Parathyroid adenoma (tissue), 2 donors: ENCODE results near the gene HIC1.
A peak's percentile ranks its signal among the peaks of the same experiment; 100 is the strongest.

Experiments
- H2AFZ ChIP-seq: fragments of 300-600 bp; sonication (generic); one replicate; pipeline ENCODE4 v1.7.0; 2017; ENCODE audit warnings: antibody characterized with exemption, mild to moderate bottlenecking
- H3K27ac ChIP-seq: fragments of 300-600 bp; sonication (generic); one replicate; pipeline ENCODE4 v1.7.0; 2017
- H3K27me3 ChIP-seq: fragments of 300-600 bp; sonication (generic); one replicate; pipeline ENCODE4 v1.7.0; 2017; ENCODE audit warnings: low read length; ENCODE audit not compliant: control insufficient read depth, insufficient read depth
- H3K36me3 ChIP-seq: fragments of 300-600 bp; sonication (generic); one replicate; pipeline ENCODE4 v1.7.0; 2017; ENCODE audit warnings: low read length; ENCODE audit not compliant: control insufficient read depth, insufficient read depth
- H3K4me1 ChIP-seq: fragments of 300-600 bp; sonication (generic); one replicate; pipeline ENCODE4 v1.7.0; 2017; ENCODE audit warnings: control low read depth
- H3K4me2 ChIP-seq: fragments of 300-600 bp; sonication (generic); one replicate; pipeline ENCODE4 v1.7.0; 2017; ENCODE audit warnings: low read length
- H3K4me3 ChIP-seq: fragments of 300-600 bp; sonication (generic); one replicate; pipeline ENCODE4 v1.7.0; 2017; ENCODE audit warnings: low read depth, low read length
- H3K79me2 ChIP-seq: fragments of 300-600 bp; sonication (generic); one replicate; pipeline ENCODE4 v1.7.0; 2017; ENCODE audit warnings: control low read depth
- H3K9ac ChIP-seq: fragments of 300-600 bp; sonication (generic); one replicate; pipeline ENCODE4 v1.7.0; 2017; ENCODE audit warnings: mild to moderate bottlenecking
- H3K9me3 ChIP-seq: fragments of 300-600 bp; sonication (generic); one replicate; pipeline ENCODE4 v1.7.0; 2017; ENCODE audit warnings: low read length; ENCODE audit not compliant: control insufficient read depth
- CTCF ChIP-seq: fragments of 300-600 bp; sonication (generic); IDR thresholded peaks from one replicate; pipeline ENCODE4 v1.7.0; 2017; ENCODE audit warnings: antibody characterized with exemption, mild to moderate bottlenecking
- donor health status: primary hyperparathyroidism.

Gene HIC1

GRCh38 chr17:2040219-2040827, 14.6 kb upstream of the HIC1 start:
- no peak overlapping the region for H3K27ac ChIP-seq
- peaks cover under 1% of the 10 kb centered on the region for H3K79me2 ChIP-seq
- H3K4me1 ChIP-seq: peaks cover 8% of the 10 kb centered on the region
- H3K4me3 ChIP-seq: no peak overlapping the region
- no peak for TF ChIP-seq CTCF
- H3K36me3 ChIP-seq: no peaks in the 10 kb centered on the region
- no peak overlapping the region for H3K4me2 ChIP-seq
- no peaks in the 10 kb centered on the region for H3K9me3 ChIP-seq
- H3K27me3 ChIP-seq: no peaks in the 10 kb centered on the region
- H3K9ac ChIP-seq: no peak overlapping the region
- no peak overlapping the region for H2AFZ ChIP-seq

DNA sequence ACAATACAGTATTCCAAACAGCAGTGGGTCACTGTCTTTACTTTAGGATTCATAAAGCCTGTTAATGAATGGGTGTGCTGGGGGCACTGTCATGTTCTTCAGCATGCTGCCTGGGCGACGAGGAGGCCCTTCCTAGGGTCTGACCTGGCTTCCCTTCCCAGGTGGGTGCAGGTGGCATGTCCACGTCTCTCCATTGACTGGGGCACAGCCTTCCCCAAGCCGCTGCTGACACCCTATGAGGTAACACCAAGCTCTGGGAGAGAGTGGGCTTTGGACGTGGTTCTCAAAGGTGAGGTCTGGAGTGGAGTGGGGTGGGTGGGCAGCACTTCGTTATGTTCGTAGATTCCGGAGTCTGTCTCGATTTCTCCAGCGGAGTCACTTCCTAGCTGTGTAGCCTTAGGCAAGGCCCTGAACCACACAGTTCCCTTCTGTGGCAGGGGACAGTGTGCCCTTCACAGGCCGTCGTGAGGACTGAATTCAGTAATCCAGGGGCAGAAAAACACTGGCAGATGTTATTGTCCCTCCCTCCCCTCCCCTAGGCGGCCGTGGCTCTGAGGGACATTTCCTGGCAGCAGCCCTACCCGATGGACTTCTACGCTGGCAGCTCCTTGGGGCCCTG, 13.9 kb upstream of the HIC1 start:
- Histone ChIP-seq H3K4me3 (peak overlapping the region; percentile 91), H3K27ac (peak overlapping the region; percentile 88), H3K27me3 (no peaks in the 10 kb centered on the region), H3K4me2 (peak overlapping the region; percentile 99), H3K9ac (no peak overlapping the region), H3K36me3 (no peaks in the 10 kb centered on the region), H2AFZ (peak overlapping the region; percentile 87), H3K79me2 (peaks cover 4% of the 10 kb centered on the region), H3K4me1 (peaks cover 8% of the 10 kb centered on the region), H3K9me3 (no peaks in the 10 kb centered on the region)
- TF ChIP-seq CTCF: no peak

DNA sequence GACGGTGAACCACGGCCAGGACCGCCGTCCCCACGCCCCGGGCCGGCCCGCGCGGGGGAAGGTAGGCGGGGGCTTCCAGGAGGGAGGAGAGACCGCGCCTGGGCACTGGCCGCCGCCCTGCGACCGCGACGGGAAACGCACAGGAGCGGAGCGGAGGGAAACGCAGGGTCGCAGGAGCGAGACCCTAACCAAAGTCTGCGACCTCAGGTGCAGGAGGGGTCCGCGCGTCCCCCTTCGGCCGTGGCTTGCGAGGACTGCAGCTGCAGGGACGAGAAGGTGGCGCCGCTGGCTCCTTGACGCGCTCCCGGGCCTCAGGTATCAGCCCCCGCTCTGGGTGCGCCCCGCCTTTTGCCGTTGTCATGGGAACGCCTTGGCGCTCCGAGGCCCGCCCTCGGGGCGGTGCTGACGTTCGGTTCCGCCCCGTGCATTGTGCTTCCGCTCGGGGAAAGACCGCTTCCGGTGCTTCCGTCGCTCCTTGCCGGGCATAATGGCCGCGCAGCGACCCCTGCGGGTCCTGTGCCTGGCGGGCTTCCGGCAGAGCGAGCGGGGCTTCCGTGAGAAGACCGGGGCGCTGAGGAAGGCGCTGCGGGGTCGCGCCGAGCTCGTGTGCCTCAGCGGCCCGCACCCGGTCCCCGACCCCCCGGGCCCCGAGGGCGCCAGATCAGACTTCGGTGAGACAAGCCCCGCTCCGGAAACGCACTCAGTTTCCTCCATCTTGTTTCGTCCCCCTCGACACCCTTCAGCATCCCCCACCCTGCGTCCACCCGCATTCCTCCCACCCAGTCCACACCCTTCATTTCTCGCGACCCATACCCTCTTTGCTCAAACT, 13.1 kb upstream of the HIC1 start, which contains the start of gene OVCA2:
Gene OVCA2, plus strand, starts transcription at position 462 of the 829 bp plus-strand sequence. Its CDS starts 26 bp downstream, at position 488.
- Histone ChIP-seq H3K79me2 (peaks cover 4% of the 10 kb centered on the region), H2AFZ (peak within 1 kb of the TSS; percentile 87), H3K4me2 (peak within 1 kb of the TSS; percentile 99), H3K4me3 (peak within 1 kb of the TSS; percentile 91), H3K27ac (peak within 1 kb of the TSS; percentile 88), H3K9me3 (no peaks in the 10 kb centered on the region), H3K27me3 (no peaks in the 10 kb centered on the region), H3K9ac (peak within 1 kb of the TSS; percentile 61), H3K4me1 (peaks cover 8% of the 10 kb centered on the region), H3K36me3 (no peaks in the 10 kb centered on the region)
- peak; percentile 70 for TF ChIP-seq CTCF

GRCh38 chr17:2042390-2042847, 12.5 kb upstream of the HIC1 start:
- H3K9me3 ChIP-seq: no peaks in the 10 kb centered on the region
- no peaks in the 10 kb centered on the region for H3K36me3 ChIP-seq
- H2AFZ ChIP-seq: peak overlapping the region; percentile 87
- peak overlapping the region; percentile 99 for H3K4me2 ChIP-seq
- peak overlapping the region; percentile 88 for H3K27ac ChIP-seq
- no peaks in the 10 kb centered on the region for H3K27me3 ChIP-seq
- peaks cover 8% of the 10 kb centered on the region for H3K4me1 ChIP-seq
- H3K79me2 ChIP-seq: peaks cover 6% of the 10 kb centered on the region
- peak; percentile 7 for TF ChIP-seq CTCF
- H3K9ac ChIP-seq: peak overlapping the region; percentile 61
- H3K4me3 ChIP-seq: peak overlapping the region; percentile 91
